22Rv1 (cell line): ENCODE results near the gene FAHD1.

Experiments used
- CTCF ChIP-seq: fragments of 450-650 bp; IDR thresholded peaks from 2 replicates; pipeline ENCODE4 v1.5.1; 2017; ENCODE audit warnings: mild to moderate bottlenecking
- ZFX ChIP-seq: fragments of 450-650 bp; IDR thresholded peaks from 2 replicates; pipeline ENCODE4 v1.6.1; 2017; ENCODE audit warnings: antibody characterized with exemption, borderline replicate concordance

GRCh38 chr16:1781758-1782407 is 45.1 kb upstream of the FAHD1 start:
- TF ChIP-seq CTCF, result no peak
- no peak for TF ChIP-seq ZFX
